Loucy (cell line): Measurements from ENCODE around the gene TNPO3.

Experiments used
- H2AFZ ChIP-seq: fragments of 200-600 bp; sonication (generic); 2 replicates; pipeline ENCODE4 v1.6.0; 2016; ENCODE audit warnings: antibody characterized with exemption, mild to moderate bottlenecking, low read length, moderate library complexity
- H3F3A ChIP-seq: fragments of 200-600 bp; 2 replicates; pipeline ENCODE4 v1.6.0; 2016; ENCODE audit warnings: antibody characterized with exemption, low read depth, mild to moderate bottlenecking
- H3K27me3 ChIP-seq: fragments of 200-600 bp; sonication (generic); 2 replicates; pipeline ENCODE4 v1.6.1; 2014; ENCODE audit warnings: low read length, mild to moderate bottlenecking; ENCODE audit not compliant: insufficient read depth, poor library complexity, severe bottlenecking
- H3K36me3 ChIP-seq: fragments of 200-600 bp; sonication (generic); 2 replicates; pipeline ENCODE4 v1.6.1; 2016; ENCODE audit warnings: low read length; ENCODE audit not compliant: insufficient read depth
- H3K4me1 ChIP-seq: fragments of 200-600 bp; sonication (generic); 2 replicates; pipeline ENCODE4 v1.5.1; 2014; ENCODE audit warnings: low read length, mild to moderate bottlenecking; ENCODE audit not compliant: insufficient read depth, poor library complexity, severe bottlenecking
- H3K4me2 ChIP-seq: fragments of 200-600 bp; sonication (generic); 2 replicates; pipeline ENCODE4 v1.6.0; 2014; ENCODE audit warnings: antibody characterized with exemption, low read length, low read depth, mild to moderate bottlenecking; ENCODE audit not compliant: poor library complexity, severe bottlenecking
- H3K4me3 ChIP-seq: fragments of 200-600 bp; sonication (generic); 2 replicates; pipeline ENCODE4 v1.5.1; 2014; ENCODE audit warnings: low read length, mild to moderate bottlenecking, mixed read lengths; ENCODE audit not compliant: poor library complexity, severe bottlenecking
- H3K79me2 ChIP-seq: fragments of 200-600 bp; sonication (generic); 2 replicates; pipeline ENCODE4 v1.6.1; 2014; ENCODE audit warnings: low read length; ENCODE audit not compliant: insufficient read depth
- H3K9ac ChIP-seq: fragments of 200-600 bp; sonication (generic); 2 replicates; pipeline ENCODE4 v1.6.0; 2014; ENCODE audit warnings: mild to moderate bottlenecking, low read depth, low read length, moderate library complexity; ENCODE audit not compliant: poor library complexity, severe bottlenecking
- H3K9me2 ChIP-seq: fragments of 200-600 bp; sonication (generic); replicated peaks from 2 replicates; pipeline ENCODE4 v1.6.1; 2016; ENCODE audit warnings: low read depth, low read length, mixed read lengths
- H3K9me3 ChIP-seq: fragments of 200-600 bp; sonication (generic); 2 replicates; pipeline ENCODE4 v1.6.1; 2014; ENCODE audit warnings: mild to moderate bottlenecking, antibody characterized with exemption, low read length, low read depth; ENCODE audit not compliant: insufficient read depth
- H4K20me1 ChIP-seq: fragments of 200-600 bp; sonication (generic); 2 replicates; pipeline ENCODE4 v1.6.0; 2014; ENCODE audit warnings: antibody characterized with exemption, low read length, mild to moderate bottlenecking; ENCODE audit not compliant: insufficient read depth, poor library complexity, severe bottlenecking
- CTCF ChIP-seq: fragments of 200-600 bp; sonication (generic); conservative IDR thresholded peaks from 2 replicates; pipeline ENCODE4 v1.5.1; 2014; ENCODE audit warnings: mild to moderate bottlenecking, antibody characterized with exemption, low read length
- EZH2phosphoT487 ChIP-seq: fragments of 200-600 bp; IDR thresholded peaks from 2 replicates; pipeline ENCODE4 v1.6.1; 2018; ENCODE audit warnings: antibody characterized with exemption, mild to moderate bottlenecking, moderate library complexity, borderline replicate concordance

The TNPO3 gene

DNA sequence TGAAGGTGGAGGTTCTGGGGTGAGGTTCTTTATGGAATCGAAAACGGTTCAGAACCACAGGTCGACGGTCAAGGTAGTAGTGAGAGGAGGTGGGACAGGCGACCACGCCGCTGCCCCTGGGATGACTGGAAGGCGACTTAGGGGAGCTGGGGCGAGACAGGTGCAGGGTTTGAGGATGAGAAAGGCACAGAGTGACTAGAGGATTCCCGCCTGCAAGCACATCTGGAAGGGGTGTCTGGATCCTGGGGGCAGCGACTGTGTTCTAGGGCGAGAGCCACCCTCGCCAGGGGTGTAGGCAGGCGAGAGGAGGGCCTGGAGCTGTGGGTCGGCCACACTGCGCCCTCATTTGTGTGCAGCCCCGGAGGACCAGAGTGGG is 117.7 kb downstream of the TNPO3 start:
- peak overlapping the region; percentile 97 for H3K4me2 ChIP-seq
- H2AFZ ChIP-seq, result peak overlapping the region; percentile 74; the same call in 1 of the 2 replicates
- H3K27me3 ChIP-seq, result peaks cover 6% of the 10 kb centered on the region
- H3K4me3 ChIP-seq, result peak overlapping the region; percentile 86
- peaks cover 60% of the 10 kb centered on the region for H3K79me2 ChIP-seq
- H3K36me3 ChIP-seq, result no peaks in the 10 kb centered on the region
- H4K20me1 ChIP-seq, result no peaks in the 10 kb centered on the region
- peaks cover 47% of the 10 kb centered on the region for H3K4me1 ChIP-seq
- TF ChIP-seq EZH2phosphoT487 (no peak), CTCF (no peak)
- no peaks in the 10 kb centered on the region for H3K9me3 ChIP-seq
- peaks cover 7% of the 10 kb centered on the region; the same call in 1 of the 2 replicates for H3F3A ChIP-seq
- no peaks in the 10 kb centered on the region for H3K9me2 ChIP-seq
- peak overlapping the region; percentile 97 for H3K9ac ChIP-seq

GRCh38 chr7:128936798-128937197 is 118.1 kb downstream of the TNPO3 start:
- Histone ChIP-seq H3K9me2 (no peaks in the 10 kb centered on the region), H3K4me2 (peak overlapping the region; percentile 97), H3F3A (peaks cover 7% of the 10 kb centered on the region; the same call in 1 of the 2 replicates), H3K79me2 (peaks cover 60% of the 10 kb centered on the region), H4K20me1 (no peaks in the 10 kb centered on the region), H3K9ac (peak overlapping the region; percentile 97), H3K4me3 (peak overlapping the region; percentile 86), H3K4me1 (peaks cover 47% of the 10 kb centered on the region), H2AFZ (no peak overlapping the region), H3K27me3 (peaks cover 6% of the 10 kb centered on the region), H3K9me3 (no peaks in the 10 kb centered on the region), H3K36me3 (no peaks in the 10 kb centered on the region)
- TF ChIP-seq EZH2phosphoT487, result no peak

- H3K4me1 ChIP-seq, result peaks cover 39% of the 10 kb centered on the region
- TF ChIP-seq CTCF (no peak), EZH2phosphoT487 (no peak)
- no peak overlapping the region for H3K9ac ChIP-seq
- H3K4me2 ChIP-seq, result no peak overlapping the region
- H3K9me2 ChIP-seq, result no peaks in the 10 kb centered on the region
- no peaks in the 10 kb centered on the region for H3K9me3 ChIP-seq
- H4K20me1 ChIP-seq, result no peaks in the 10 kb centered on the region
- no peak overlapping the region for H2AFZ ChIP-seq
- H3K27me3 ChIP-seq, result peaks cover 6% of the 10 kb centered on the region
- peaks cover 56% of the 10 kb centered on the region for H3K79me2 ChIP-seq
- peaks cover 3% of the 10 kb centered on the region; the same call in 1 of the 2 replicates for H3F3A ChIP-seq
- H3K36me3 ChIP-seq, result no peaks in the 10 kb centered on the region
- H3K4me3 ChIP-seq, result no peak overlapping the region
Measured at GRCh38 chr7:128935342-128935730, 119.6 kb downstream of the TNPO3 start.
